K562 (cell line): ENCODE data around the gene FBRS. TPM values are rescaled to one million over a fixed set of nuclear protein-coding genes. Genes with fewer than 3 reads are reported as not detected.
A peak's percentile ranks its signal among the peaks of the same experiment; 100 is the strongest.

Experiments used
- ADNP ChIP-seq: fragments of 200-800 bp; sonication (Bioruptor generic); IDR thresholded peaks from 2 replicates; pipeline ENCODE4 v1.6.1; 2016; ENCODE audit warnings: missing genetic modification characterization, missing compliant biosample characterization
- BRCA1 ChIP-seq, 2 experiments: fragments of 450-650 bp in 1 of 2; sonication (generic) in 1 of 2; formaldehyde crosslinking in 1 of 2; IDR thresholded peaks; 2 replicates each; pipeline versions ENCODE4 v1.5.0 to v1.6.1; 2017 to 2020; ENCODE audit warnings: mild to moderate bottlenecking in 1 of 2, missing genetic modification reagents in 1 of 2
- DDX20 ChIP-seq: fragments of 450-650 bp; IDR thresholded peaks from 2 replicates; pipeline ENCODE4 v1.6.1; 2016; ENCODE audit warnings: missing genetic modification characterization, low read depth, mild to moderate bottlenecking, missing compliant biosample characterization, moderate library complexity
- FOXM1 ChIP-seq, 2 experiments: fragments of 450-650 bp in 1 of 2; sonication (generic) in 1 of 2; formaldehyde crosslinking in 1 of 2; IDR thresholded peaks; 2 replicates each; pipeline versions ENCODE4 v1.6.1 to v1.9.0; 2017 to 2022; ENCODE audit warnings: low read depth in 2 of 2, mild to moderate bottlenecking in 2 of 2, missing genetic modification reagents in 1 of 2, moderate library complexity in 1 of 2
- NFE2L1 ChIP-seq: fragments of 450-650 bp; IDR thresholded peaks from 2 replicates; pipeline ENCODE4 v1.6.1; 2016; ENCODE audit warnings: missing genetic modification characterization, low read depth, mild to moderate bottlenecking, missing compliant biosample characterization, moderate library complexity, borderline replicate concordance
- RFX7 ChIP-seq: fragments of 250-450 bp; sonication (Bioruptor Pico); IDR thresholded peaks from 2 replicates; pipeline ENCODE4 v1.5.1; 2021; ENCODE audit warnings: mild to moderate bottlenecking
- SIX5 ChIP-seq, 2 experiments: IDR thresholded peaks; 2 replicates each; pipeline ENCODE4 v1.6.1; 2011; ENCODE audit warnings: low read length in 2 of 2, borderline replicate concordance in 1 of 2, low read depth in 1 of 2, mild to moderate bottlenecking in 1 of 2, moderate library complexity in 1 of 2; ENCODE audit not compliant: insufficient read depth in 1 of 2
- SMAD3 ChIP-seq: fragments of 450-650 bp; formaldehyde crosslinking; conservative IDR thresholded peaks from 2 replicates; pipeline ENCODE4 v1.4.0; 2020; ENCODE audit warnings: mild to moderate bottlenecking
- TOE1 ChIP-seq, 2 experiments: fragments of 450-650 bp in 1 of 2; sonication (generic) in 1 of 2; formaldehyde crosslinking in 1 of 2; IDR thresholded peaks; 2 replicates each; pipeline versions ENCODE4 v1.7.1 to v1.8.0; 2016 to 2022; ENCODE audit warnings: borderline replicate concordance in 2 of 2, mild to moderate bottlenecking in 2 of 2, antibody characterized with exemption in 1 of 2, inconsistent platforms in 1 of 2, low read depth in 1 of 2, missing genetic modification reagents in 1 of 2, moderate library complexity in 1 of 2
- XRCC5 ChIP-seq: fragments of 200-400 bp; formaldehyde crosslinking; IDR thresholded peaks from 2 replicates; pipeline ENCODE4 v1.6.1; 2017; ENCODE audit warnings: low read depth, mild to moderate bottlenecking, low read length
- ZBTB43 ChIP-seq: sonication (generic); formaldehyde crosslinking; IDR thresholded peaks from 2 replicates; pipeline ENCODE4 v1.8.0; 2023; ENCODE audit warnings: mild to moderate bottlenecking, missing genetic modification reagents
- ZNF175 ChIP-seq: fragments of 200-800 bp; sonication (Bioruptor generic); IDR thresholded peaks from 2 replicates; pipeline ENCODE4 v1.6.1; 2016; ENCODE audit warnings: low read depth, mild to moderate bottlenecking, missing genetic modification characterization, missing compliant biosample characterization
- ZNF212 ChIP-seq: fragments of 450-650 bp; formaldehyde crosslinking; IDR thresholded peaks from 2 replicates; pipeline ENCODE4 v1.4.0; 2020; ENCODE audit warnings: mild to moderate bottlenecking
- ZNF224 ChIP-seq: sonication (generic); formaldehyde crosslinking; IDR thresholded peaks from 2 replicates; pipeline ENCODE4 v1.8.0; 2022; ENCODE audit warnings: mild to moderate bottlenecking, missing genetic modification reagents
- polyA plus RNA-seq, 8 experiments: library from polyadenylated mRNA; depleted of rRNA in 4 of 8; stranded (reverse) in 5 of 8; unstranded in 3 of 8; fragments of >200 nt; fragmentation: Nextera tagmentation in 2 of 8; fragmentation: Illumina TruSeq in 1 of 8; extraction: Ambion mirVana in 2 of 8; extraction: Trizol in 1 of 8; gene quantifications; 2 replicates each; pipeline versions ENCODE4 v1.2.1 to v1.2.3, GENCODE V29; 2011 to 2014; ENCODE audit warnings: inconsistent platforms in 1 of 8, missing spikeins in 1 of 8
- total RNA-seq, 7 experiments: library from RNA; depleted of rRNA in 6 of 7; stranded (reverse); fragments of >200 nt in 6 of 7; fragmentation: Illumina TruSeq in 2 of 7; extraction: Trizol in 2 of 7; gene quantifications; 2 replicates each; pipeline versions ENCODE4 v1.2.1 to v1.2.3, GENCODE V29; 2011 to 2021; ENCODE audit warnings: low replicate concordance in 1 of 7
- TF ChIP-seq, protein P1 (sequence below): fragments of 250-450 bp; sonication (Bioruptor Pico); IDR thresholded peaks from 2 replicates; pipeline ENCODE4 v1.8.0; 2021; ENCODE audit warnings: borderline replicate concordance, mild to moderate bottlenecking, moderate library complexity; ENCODE audit not compliant: poor library complexity, severe bottlenecking
- TF ChIP-seq, protein P2 (sequence below): sonication (generic); formaldehyde crosslinking; IDR thresholded peaks from 2 replicates; pipeline ENCODE4 v1.8.1; 2022; ENCODE audit warnings: missing genetic modification reagents
- TF ChIP-seq, protein P3 (sequence below): fragments of 200-800 bp; sonication (Bioruptor generic); IDR thresholded peaks from 2 replicates; pipeline ENCODE4 v1.6.1; 2017; ENCODE audit warnings: missing genetic modification characterization, missing compliant biosample characterization
- TF ChIP-seq, protein P4 (sequence below): fragments of 250-450 bp; sonication (Bioruptor Pico); IDR thresholded peaks from 2 replicates; pipeline ENCODE4 v1.8.0; 2021; ENCODE audit warnings: moderate library complexity, mild to moderate bottlenecking, inconsistent platforms

The FBRS gene
- total and polyA plus RNA-seq, 9 of the 15 experiments (the other 6 are each of a cell fraction or from before 2014, with no cell fraction given), result 0.32 to 59.5 (median 13.1) TPM

GRCh38 chr16:30657866-30658730, at the start of gene FBRS (continued):
- TF ChIP-seq, protein P1, sequence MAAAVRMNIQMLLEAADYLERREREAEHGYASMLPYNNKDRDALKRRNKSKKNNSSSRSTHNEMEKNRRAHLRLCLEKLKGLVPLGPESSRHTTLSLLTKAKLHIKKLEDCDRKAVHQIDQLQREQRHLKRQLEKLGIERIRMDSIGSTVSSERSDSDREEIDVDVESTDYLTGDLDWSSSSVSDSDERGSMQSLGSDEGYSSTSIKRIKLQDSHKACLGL (CRISPR knock-in tag), result no peak
- no peak for TF ChIP-seq DDX20
- no peak for TF ChIP-seq SIX5 (IDR thresholded peaks at IDR 0.05; ENCODE audit: borderline replicate concordance in 1 of 2, insufficient read depth in 1 of 2, low read depth in 1 of 2, low read length in 2 of 2)
- no peak for TF ChIP-seq NFE2L1 (tag)
- no peak for TF ChIP-seq BRCA1 (IDR thresholded peaks at IDR 0.05)
- TF ChIP-seq BRCA1 (CRISPR knock-in tag; IDR thresholded peaks at IDR 0.05), result no peak
- no peak for TF ChIP-seq TOE1 (IDR thresholded peaks at IDR 0.05; ENCODE audit: borderline replicate concordance)
- no peak for TF ChIP-seq TOE1 (CRISPR knock-in tag; IDR thresholded peaks at IDR 0.05; ENCODE audit: borderline replicate concordance, low read depth)
- no peak for TF ChIP-seq ZBTB43
- TF ChIP-seq, protein P2, sequence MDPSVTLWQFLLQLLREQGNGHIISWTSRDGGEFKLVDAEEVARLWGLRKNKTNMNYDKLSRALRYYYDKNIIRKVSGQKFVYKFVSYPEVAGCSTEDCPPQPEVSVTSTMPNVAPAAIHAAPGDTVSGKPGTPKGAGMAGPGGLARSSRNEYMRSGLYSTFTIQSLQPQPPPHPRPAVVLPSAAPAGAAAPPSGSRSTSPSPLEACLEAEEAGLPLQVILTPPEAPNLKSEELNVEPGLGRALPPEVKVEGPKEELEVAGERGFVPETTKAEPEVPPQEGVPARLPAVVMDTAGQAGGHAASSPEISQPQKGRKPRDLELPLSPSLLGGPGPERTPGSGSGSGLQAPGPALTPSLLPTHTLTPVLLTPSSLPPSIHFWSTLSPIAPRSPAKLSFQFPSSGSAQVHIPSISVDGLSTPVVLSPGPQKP, result no peak
- TF ChIP-seq XRCC5, result peak; percentile 92
- no peak for TF ChIP-seq ZNF175 (CRISPR knock-in tag)
- TF ChIP-seq ZNF212, result no peak
- no peak for TF ChIP-seq SMAD3 (CRISPR knock-in tag)
- TF ChIP-seq, protein P3, sequence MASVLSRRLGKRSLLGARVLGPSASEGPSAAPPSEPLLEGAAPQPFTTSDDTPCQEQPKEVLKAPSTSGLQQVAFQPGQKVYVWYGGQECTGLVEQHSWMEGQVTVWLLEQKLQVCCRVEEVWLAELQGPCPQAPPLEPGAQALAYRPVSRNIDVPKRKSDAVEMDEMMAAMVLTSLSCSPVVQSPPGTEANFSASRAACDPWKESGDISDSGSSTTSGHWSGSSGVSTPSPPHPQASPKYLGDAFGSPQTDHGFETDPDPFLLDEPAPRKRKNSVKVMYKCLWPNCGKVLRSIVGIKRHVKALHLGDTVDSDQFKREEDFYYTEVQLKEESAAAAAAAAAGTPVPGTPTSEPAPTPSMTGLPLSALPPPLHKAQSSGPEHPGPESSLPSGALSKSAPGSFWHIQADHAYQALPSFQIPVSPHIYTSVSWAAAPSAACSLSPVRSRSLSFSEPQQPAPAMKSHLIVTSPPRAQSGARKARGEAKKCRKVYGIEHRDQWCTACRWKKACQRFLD, result no peak
- TF ChIP-seq, protein P4, sequence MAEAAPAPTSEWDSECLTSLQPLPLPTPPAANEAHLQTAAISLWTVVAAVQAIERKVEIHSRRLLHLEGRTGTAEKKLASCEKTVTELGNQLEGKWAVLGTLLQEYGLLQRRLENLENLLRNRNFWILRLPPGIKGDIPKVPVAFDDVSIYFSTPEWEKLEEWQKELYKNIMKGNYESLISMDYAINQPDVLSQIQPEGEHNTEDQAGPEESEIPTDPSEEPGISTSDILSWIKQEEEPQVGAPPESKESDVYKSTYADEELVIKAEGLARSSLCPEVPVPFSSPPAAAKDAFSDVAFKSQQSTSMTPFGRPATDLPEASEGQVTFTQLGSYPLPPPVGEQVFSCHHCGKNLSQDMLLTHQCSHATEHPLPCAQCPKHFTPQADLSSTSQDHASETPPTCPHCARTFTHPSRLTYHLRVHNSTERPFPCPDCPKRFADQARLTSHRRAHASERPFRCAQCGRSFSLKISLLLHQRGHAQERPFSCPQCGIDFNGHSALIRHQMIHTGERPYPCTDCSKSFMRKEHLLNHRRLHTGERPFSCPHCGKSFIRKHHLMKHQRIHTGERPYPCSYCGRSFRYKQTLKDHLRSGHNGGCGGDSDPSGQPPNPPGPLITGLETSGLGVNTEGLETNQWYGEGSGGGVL (CRISPR knock-in tag), result no peak
- TF ChIP-seq ADNP (tag), result no peak
- no peak for TF ChIP-seq ZNF224
- no peak for TF ChIP-seq FOXM1 (IDR thresholded peaks at IDR 0.05; ENCODE audit: low read depth)
- 0 out of 2 replicates have a peak, but pooled peaks have one; percentile 27 for TF ChIP-seq FOXM1 (CRISPR knock-in tag; IDR thresholded peaks at IDR 0.05; ENCODE audit: low read depth)
- 0 out of 2 replicates have a peak, but pooled peaks have one; percentile 23 for TF ChIP-seq RFX7
